ENCODE results near the gene SNORC. TPM values are rescaled to one million over a fixed set of nuclear protein-coding genes. Genes with fewer than 3 reads are reported as not detected.

The SNORC gene
- total and polyA plus RNA-seq, 8 donors = 0.76 to 13.2 (median 1.8) TPM

DNA sequence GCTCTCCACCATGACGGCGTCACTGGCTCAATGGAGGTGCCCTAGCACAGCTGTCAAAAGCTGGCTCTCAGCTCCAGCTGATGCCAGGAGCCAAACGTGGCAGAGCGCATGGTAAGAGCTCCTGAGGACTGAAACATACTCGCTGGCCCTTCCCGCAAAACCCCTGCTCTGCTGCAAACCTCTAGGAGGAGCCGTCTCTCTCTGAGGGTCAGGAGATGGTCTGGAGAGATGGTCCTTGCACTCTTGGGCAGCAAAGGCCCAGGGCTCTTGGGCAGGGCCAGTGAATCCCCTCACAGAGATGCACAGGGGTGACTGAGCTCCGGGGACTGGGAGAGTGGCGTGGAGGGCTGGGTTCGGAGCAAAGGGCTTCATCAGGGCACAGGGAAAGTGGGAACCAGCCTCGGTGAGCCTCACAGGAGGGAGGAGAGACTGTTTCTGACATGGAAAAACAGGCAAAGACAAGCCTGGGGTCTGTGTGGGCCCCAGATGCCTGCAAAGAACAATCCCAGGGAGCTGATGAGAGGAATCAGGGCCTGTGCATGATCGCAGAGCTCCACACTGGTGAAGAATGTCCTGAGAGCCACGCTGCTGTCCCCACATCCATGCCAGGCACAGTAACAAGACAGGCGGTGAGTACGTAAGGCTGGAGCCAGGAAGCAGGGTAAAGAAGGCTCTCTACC, 17.2 kb downstream of the SNORC start:
- WGBS, 2 donors = 81 to 82% methylated on average over 15 of the region's 15 CpGs
- intact Hi-C loops (cut with DNase I) = no loop called here
- TF ChIP-seq, protein P1, sequence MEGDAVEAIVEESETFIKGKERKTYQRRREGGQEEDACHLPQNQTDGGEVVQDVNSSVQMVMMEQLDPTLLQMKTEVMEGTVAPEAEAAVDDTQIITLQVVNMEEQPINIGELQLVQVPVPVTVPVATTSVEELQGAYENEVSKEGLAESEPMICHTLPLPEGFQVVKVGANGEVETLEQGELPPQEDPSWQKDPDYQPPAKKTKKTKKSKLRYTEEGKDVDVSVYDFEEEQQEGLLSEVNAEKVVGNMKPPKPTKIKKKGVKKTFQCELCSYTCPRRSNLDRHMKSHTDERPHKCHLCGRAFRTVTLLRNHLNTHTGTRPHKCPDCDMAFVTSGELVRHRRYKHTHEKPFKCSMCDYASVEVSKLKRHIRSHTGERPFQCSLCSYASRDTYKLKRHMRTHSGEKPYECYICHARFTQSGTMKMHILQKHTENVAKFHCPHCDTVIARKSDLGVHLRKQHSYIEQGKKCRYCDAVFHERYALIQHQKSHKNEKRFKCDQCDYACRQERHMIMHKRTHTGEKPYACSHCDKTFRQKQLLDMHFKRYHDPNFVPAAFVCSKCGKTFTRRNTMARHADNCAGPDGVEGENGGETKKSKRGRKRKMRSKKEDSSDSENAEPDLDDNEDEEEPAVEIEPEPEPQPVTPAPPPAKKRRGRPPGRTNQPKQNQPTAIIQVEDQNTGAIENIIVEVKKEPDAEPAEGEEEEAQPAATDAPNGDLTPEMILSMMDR (IDR thresholded peaks at IDR 0.05) = no peak
- Histone ChIP-seq H3K27me3 (no peaks in the 10 kb centered on the region), H3K27ac (no peak overlapping the region), H3K36me3 (no peaks in the 10 kb centered on the region), H3K4me1 (peaks cover 0 to 10% (median 6%) of the 10 kb centered on the region in 3 donors), H3K4me3 (no peak overlapping the region), H3K9me3 (no peaks in the 10 kb centered on the region)
- FAIRE-seq (no peak), DNase-seq (peak in 2 of 6 donors; percentile 32 to 33), ATAC-seq (no peak)

DNA sequence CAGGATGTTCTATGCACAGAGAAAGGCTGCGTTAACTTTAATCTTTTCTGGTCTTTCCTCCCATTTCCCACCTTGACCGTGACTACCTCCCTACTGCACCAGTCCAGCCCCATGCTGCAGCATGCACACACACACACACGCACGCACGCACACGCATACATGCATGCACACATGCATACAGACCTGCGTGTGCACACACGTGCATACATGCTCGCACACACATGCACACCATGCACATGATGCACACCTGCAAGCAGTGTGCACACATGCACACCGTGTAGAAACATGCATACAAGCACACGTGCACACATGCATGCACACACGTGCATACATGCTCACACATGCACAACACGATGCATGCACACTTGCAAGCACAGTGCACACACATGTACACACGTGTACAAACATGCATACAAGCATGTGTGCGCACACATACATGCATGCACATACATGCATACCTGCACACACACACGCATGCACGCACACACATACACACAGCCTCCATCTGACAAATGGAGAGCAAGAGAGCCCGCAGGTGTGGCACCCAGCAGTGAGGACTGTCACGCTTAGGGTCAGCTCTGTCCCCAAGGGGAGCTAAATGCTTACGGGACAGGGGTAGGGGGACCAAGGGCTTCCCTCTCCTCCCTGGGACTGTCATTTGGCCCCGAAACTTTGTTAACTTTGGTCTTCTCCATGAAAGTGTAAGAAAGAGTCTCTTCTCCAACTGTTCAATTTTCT, 18.2 kb downstream of the SNORC start:
- H3K4me1 ChIP-seq = peaks cover 0 to 10% (median 6%) of the 10 kb centered on the region in 3 donors
- DNase-seq (no peak), FAIRE-seq (no peak), ATAC-seq (no peak)
- intact Hi-C loops (cut with DNase I) = no loop called here
- no peaks in the 10 kb centered on the region for H3K36me3 ChIP-seq
- H3K4me3 ChIP-seq = no peak overlapping the region
- H3K27ac ChIP-seq = no peak overlapping the region
- TF ChIP-seq, protein P1 (IDR thresholded peaks at IDR 0.05) = no peak
- no peaks in the 10 kb centered on the region for H3K9me3 ChIP-seq
- no peaks in the 10 kb centered on the region for H3K27me3 ChIP-seq
- 74 to 88% methylated on average over 21 of the region's 21 CpGs for WGBS, 2 donors

DNA sequence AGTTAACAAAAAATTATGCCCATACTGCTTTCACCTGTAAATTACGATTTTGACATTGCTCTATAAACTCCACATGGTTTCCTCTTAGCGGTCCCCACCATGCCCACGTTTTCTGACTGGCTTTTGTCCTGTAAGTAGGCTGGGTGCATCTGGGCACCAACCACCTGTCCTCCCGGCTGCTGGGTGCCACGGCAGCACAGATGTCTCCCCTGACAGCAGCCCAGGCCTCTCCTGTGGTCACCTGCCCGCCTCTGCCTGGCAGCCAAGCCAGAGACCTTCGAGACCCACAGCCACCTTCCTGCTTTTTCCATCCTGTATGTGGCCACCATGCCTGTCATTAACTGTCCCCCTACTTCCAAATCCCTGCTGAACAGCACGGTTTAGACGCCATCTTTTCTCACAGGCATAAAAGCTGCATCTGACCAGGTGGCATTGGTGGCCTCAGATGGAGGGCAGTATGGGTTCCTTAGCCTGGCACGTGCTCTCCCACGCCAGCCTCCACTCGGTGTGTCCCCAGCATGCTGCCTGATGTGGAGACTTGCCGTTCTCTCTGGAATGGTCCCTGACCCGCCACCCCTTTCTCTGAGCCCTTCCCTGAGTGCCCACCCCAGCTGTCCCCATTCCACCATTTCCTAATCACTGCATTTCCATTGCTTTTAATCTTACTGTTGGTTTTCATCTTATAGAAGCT, 18.9 kb downstream of the SNORC start:
- ATAC-seq (no peak), DNase-seq (peak in 1 of 6 donors; percentile 39), FAIRE-seq (no peak)
- Histone ChIP-seq H3K36me3 (no peaks in the 10 kb centered on the region), H3K9me3 (no peaks in the 10 kb centered on the region), H3K4me1 (peaks cover 0 to 10% (median 6%) of the 10 kb centered on the region in 3 donors), H3K4me3 (no peak overlapping the region), H3K27me3 (no peaks in the 10 kb centered on the region), H3K27ac (no peak overlapping the region)
- TF ChIP-seq, protein P1 (IDR thresholded peaks at IDR 0.05) = no peak
- 81 to 85% methylated on average over 14 of the region's 14 CpGs for WGBS, 2 donors
- intact Hi-C loops (cut with DNase I) = no loop called here

DNA sequence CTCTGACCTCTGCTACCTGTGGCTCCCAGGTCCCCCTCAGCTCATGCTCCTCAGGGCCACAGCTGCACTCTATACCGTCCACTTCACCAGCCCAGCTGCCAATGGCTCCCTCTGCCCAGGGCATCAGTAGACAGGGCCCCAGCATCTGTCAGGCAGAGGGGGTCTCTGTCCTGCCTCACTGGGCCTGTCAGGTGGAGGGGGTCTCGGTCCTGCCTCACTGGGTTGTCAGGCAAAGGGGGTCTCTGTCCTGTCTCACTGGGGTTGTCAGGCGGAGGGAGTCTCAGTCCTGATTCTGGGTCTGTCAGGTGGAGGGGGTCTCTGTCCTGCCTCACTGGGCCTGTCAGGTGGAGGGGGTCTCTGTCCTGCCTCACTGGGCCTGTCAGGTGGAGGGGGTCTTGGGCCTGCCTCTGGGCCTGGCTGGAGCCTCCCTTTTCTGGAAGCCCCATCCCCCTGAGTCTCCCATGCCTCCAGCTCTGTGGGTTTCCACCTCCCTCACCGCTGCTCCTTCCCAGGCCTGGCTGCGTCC, 19.9 kb downstream of the SNORC start:
- TF ChIP-seq, protein P1 (IDR thresholded peaks at IDR 0.05) = no peak
- H3K9me3 ChIP-seq = no peaks in the 10 kb centered on the region
- H3K27me3 ChIP-seq = no peaks in the 10 kb centered on the region
- ATAC-seq = no peak
- WGBS, 2 donors = 86 to 95% methylated on average over 5 of the region's 5 CpGs
- H3K4me1 ChIP-seq = peaks cover 0 to 10% (median 6%) of the 10 kb centered on the region in 3 donors
- no peaks in the 10 kb centered on the region for H3K36me3 ChIP-seq
- peak in 2 of 6 donors; percentile 33 to 51 for DNase-seq
- H3K27ac ChIP-seq = no peak overlapping the region
- no peak overlapping the region for H3K4me3 ChIP-seq
- intact Hi-C loops (cut with DNase I) = no loop called here
- no peak for FAIRE-seq

Data from pancreas (tissue), 10 donors.